GM21786 (cell line): Measurements from ENCODE around the gene SMYD3.

ENCODE experiments used
- ATAC-seq: cut with Tn5 transposase; IDR thresholded peaks from one replicate; pipeline ENCODE4 v1.9.1; 2021; ENCODE audit not compliant: unreplicated experiment

Gene SMYD3

GRCh38 chr1:246117066-246117791 is 389.9 kb downstream of the SMYD3 start:
- ATAC-seq = peak; percentile 92

GRCh38 chr1:246114369-246114768 is 392.7 kb downstream of the SMYD3 start:
- no peak for ATAC-seq

GRCh38 chr1:246113555-246114095 is 393.5 kb downstream of the SMYD3 start:
- ATAC-seq = no peak

- no peak for ATAC-seq
These were observed 395.5 kb downstream of the SMYD3 start for GRCh38 chr1:246111570-246111969.

- ATAC-seq = no peak
These were observed 396.5 kb downstream of the SMYD3 start for GRCh38 chr1:246110343-246111219.

- ATAC-seq = no peak
These were observed 398.7 kb downstream of the SMYD3 start for GRCh38 chr1:246108278-246108925.

GRCh38 chr1:246107516-246108277 is 399.4 kb downstream of the SMYD3 start:
- ATAC-seq = no peak

GRCh38 chr1:246106342-246106763 is 400.7 kb downstream of the SMYD3 start:
- no peak for ATAC-seq

GRCh38 chr1:246104927-246105326 is 402.2 kb downstream of the SMYD3 start:
- ATAC-seq = no peak

GRCh38 chr1:246099570-246099969 is 407.5 kb downstream of the SMYD3 start:
- no peak for ATAC-seq

GRCh38 chr1:246096356-246096755 is 410.7 kb downstream of the SMYD3 start:
- no peak for ATAC-seq

GRCh38 chr1:246095443-246095842 is 411.6 kb downstream of the SMYD3 start:
- ATAC-seq = no peak

GRCh38 chr1:246093230-246093629 is 413.8 kb downstream of the SMYD3 start:
- no peak for ATAC-seq

- no peak for ATAC-seq
These were observed 414.9 kb downstream of the SMYD3 start for GRCh38 chr1:246092136-246092535.

- no peak for ATAC-seq
These were observed 415.6 kb downstream of the SMYD3 start for GRCh38 chr1:246091477-246091876.

GRCh38 chr1:246086191-246086590 is 420.9 kb downstream of the SMYD3 start:
- no peak for ATAC-seq

- no peak for ATAC-seq
These were observed 423.7 kb downstream of the SMYD3 start for GRCh38 chr1:246083416-246083815.

- ATAC-seq = no peak
These were observed 425.0 kb downstream of the SMYD3 start for GRCh38 chr1:246081856-246082668.

- no peak for ATAC-seq
These were observed 425.9 kb downstream of the SMYD3 start for GRCh38 chr1:246081138-246081702.
